Measurements from ENCODE around the gene TMEM74B.

DNA sequence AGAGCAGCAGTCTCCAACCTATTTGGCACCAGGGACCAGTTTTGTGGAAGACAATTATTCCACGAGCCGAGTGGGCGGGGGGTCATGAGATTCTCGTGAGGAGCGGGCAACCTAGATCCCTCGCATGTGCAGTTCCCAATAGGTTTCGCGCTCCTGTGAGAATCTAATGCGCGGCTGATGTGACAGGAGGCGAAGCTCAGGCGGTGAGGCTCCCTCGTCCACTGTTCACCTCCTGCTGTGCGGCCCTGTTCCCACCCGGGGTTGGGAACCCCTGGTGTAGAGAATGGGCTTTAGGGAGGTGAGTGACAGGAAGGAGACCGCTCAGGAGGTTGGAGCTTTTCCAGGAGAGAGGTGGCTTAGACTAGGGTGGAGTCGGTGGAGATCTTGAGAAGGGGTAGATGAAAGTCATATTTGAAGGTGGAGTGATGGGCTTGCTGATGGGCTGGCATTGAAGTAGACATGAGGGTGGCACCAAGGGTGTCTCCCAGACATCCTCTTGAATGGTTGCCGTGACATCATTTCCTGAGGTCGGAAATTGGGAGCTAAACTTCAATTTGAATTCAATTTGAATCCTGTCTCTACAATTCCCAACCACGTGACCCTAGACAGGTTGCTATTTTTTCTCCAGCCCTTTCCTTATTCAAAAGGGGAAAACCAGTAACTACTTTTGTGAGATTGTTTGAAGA, 39.6 kb upstream of the TMEM74B start:
- no peak for TF ChIP-seq POLR2AphosphoS5 (IDR thresholded peaks at IDR 0.05; ENCODE audit: low read depth, low read length)
- TF ChIP-seq, protein P1, sequence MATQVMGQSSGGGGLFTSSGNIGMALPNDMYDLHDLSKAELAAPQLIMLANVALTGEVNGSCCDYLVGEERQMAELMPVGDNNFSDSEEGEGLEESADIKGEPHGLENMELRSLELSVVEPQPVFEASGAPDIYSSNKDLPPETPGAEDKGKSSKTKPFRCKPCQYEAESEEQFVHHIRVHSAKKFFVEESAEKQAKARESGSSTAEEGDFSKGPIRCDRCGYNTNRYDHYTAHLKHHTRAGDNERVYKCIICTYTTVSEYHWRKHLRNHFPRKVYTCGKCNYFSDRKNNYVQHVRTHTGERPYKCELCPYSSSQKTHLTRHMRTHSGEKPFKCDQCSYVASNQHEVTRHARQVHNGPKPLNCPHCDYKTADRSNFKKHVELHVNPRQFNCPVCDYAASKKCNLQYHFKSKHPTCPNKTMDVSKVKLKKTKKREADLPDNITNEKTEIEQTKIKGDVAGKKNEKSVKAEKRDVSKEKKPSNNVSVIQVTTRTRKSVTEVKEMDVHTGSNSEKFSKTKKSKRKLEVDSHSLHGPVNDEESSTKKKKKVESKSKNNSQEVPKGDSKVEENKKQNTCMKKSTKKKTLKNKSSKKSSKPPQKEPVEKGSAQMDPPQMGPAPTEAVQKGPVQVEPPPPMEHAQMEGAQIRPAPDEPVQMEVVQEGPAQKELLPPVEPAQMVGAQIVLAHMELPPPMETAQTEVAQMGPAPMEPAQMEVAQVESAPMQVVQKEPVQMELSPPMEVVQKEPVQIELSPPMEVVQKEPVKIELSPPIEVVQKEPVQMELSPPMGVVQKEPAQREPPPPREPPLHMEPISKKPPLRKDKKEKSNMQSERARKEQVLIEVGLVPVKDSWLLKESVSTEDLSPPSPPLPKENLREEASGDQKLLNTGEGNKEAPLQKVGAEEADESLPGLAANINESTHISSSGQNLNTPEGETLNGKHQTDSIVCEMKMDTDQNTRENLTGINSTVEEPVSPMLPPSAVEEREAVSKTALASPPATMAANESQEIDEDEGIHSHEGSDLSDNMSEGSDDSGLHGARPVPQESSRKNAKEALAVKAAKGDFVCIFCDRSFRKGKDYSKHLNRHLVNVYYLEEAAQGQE (IDR thresholded peaks at IDR 0.05; ENCODE audit: insufficient read depth in 1 of 2, low read depth in 2 of 2, low read length in 2 of 2) = no peak

All from PFSK-1 (cell line).